ENCODE data around the gene STAT4.

Gene STAT4

DNA sequence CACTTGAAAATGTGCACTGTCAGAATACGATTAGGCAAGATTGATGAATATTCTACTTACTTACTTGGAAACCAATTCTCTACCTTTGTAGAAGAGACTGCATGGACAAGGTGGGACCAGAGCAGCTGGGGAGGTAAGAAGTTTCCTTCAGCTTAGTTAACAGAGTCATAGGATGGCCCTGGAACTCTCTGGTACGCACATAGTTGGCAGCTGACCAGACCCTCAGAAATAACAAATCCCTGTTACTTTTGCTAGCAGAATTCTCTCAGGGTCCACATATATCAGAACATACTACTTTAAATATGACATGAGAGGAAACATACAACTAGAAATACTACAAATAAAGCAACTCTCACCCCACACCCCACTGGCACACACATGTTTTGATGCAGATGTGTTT lies 112.1 kb downstream of the STAT4 start:
- no peak for DNase-seq

GRCh38 chr2:191038241-191038725 lies 112.5 kb downstream of the STAT4 start:
- DNase-seq: no peak

DNA sequence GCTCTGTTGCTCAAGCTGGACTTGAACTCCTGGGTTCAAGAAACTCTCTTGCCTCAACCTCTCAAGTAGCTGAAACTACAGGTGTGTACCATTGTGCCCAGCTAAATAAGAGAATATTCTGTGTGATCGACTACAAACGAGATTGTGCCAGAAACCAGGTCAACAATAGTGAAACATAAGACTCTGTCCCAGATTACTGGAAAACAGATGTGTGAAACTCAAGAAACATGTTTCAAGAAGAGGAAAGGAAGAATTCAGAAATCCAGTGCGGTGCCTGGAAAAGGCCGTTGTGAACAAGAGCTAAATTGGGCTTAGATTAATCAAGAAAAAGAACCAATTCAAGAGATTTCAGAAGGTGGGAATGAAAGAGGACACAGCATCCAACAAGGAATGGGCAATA lies 113.4 kb downstream of the STAT4 start:
- no peak for DNase-seq

DNA sequence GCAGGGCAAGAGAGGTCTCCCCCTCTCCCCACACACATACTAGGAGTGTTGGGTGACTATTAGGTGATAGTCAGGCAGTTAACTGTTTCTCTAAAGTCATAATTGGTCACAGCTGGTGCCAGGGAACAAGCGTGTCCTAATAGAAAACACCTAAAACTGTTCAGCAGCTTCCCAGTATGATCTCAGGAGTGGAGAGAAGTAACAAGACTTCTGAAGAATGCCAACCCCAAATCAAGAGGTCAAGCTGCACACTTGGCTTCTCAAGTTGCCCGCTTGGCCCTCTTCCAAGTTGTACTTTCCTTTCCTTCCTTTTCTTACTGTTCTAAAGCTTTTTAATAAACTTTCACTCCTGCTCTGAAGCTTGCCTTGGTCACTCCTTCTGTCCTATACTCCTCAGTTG lies 114.4 kb downstream of the STAT4 start:
- no peak for DNase-seq

- no peak for DNase-seq
Measured at GRCh38 chr2:191032588-191033429, 118.0 kb downstream of the STAT4 start.

GRCh38 chr2:191031256-191031655 lies 119.5 kb downstream of the STAT4 start:
- DNase-seq: no peak

DNA sequence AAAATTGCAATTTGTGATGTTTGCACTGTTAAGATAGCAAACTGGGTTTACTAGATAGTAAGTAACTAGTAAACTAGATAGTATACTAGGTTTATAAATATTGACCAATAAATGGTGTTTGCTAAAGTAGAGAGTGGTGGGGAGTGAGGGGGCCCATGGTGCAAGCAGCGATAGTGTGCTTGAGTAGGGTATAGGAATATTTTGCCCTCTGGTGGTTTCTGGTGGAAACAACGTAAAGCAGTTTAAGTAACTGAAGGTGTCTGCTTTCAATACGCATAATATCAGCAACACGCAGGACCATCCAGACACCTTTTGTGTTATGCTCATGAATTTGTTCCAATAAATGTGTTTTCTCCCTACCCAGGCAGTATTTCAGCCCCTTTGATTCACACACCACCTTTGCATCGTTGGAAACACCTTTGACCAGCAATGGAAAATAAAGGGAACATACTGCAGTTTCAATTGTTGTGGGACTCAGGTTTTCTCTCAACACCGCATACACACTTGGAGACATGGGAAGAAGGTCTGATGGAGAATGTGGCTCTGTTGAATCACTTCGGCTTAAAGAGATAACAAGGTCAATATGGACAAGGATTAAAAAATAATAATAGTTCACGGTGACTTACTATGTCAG lies 120.2 kb downstream of the STAT4 start:
- DNase-seq: peak; percentile 6 to 52

DNA sequence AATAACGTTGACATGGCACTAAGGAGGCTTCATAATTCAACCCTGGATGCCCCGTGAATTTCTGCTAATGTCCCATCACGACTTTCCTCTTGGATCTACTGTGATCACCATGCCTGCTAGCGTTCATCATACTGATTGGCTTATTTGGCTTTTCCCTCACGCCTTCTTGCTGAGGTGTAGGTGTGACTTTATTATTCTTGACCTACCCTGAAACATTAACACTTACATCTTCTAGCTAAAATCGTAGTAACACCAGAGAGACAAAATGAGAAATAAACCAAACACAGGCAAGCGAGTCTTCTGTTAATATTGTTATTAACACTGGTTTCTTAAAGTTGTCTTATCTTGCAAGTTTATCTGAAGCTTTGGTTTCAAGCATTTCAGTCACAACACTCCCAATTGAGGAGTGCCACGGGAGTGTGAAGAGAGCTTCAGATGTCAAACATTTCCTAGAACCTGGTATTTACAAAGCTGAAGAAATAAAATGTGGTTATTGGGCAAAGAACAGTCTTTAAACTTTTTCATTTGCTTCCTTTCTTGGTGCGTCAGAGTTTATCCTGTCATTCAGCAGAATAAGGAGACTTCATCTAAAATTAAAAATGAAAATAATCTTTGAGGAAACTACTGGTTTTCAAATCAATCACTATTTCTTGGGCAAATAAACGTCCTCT lies 121.4 kb downstream of the STAT4 start:
- no peak for DNase-seq

DNA sequence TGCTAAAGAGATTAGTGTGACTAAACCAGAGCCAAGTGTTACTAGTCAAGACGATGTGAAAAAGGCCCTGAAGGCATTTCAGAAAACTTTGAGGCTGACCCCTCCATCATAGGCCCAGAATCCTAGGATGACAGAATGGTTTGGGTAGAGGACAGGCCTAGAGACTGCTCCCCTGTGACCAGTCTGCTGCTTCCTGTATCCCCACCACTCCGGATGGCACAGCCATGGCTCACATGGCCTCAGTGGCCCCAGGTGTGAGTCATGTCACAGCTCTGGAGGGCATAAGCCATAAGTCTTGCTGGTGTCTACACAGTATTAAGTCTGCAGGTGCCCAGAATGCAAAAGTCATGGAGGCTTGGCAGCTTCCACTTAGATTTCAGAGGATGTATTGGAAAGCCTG lies 124.4 kb downstream of the STAT4 start:
- no peak for DNase-seq

DNA sequence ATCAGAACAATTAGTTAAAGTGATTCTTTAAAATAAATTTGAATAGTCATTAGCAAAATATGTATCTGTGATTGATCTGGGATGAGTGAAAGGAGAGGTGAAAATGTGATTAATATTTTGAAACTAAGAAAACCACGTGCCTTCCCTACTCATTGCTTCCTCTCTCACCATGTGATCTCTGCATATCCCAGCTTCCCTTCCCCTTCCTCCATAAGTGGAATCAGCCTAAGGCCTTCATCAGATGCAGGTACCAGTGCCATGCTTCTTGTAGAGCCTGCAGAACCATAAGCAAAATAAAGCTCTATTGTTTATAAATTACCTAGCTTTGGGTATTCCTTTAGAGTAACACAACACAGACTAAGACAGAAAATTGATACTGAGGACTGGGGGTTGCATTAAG lies 125.7 kb downstream of the STAT4 start:
- no peak for DNase-seq

GRCh38 chr2:191023235-191023679 lies 127.5 kb downstream of the STAT4 start:
- DNase-seq: no peak

- peak in 1 of 2 experiments; percentile 24 for DNase-seq
Measured at GRCh38 chr2:191020742-191021381, 129.9 kb downstream of the STAT4 start.

DNA sequence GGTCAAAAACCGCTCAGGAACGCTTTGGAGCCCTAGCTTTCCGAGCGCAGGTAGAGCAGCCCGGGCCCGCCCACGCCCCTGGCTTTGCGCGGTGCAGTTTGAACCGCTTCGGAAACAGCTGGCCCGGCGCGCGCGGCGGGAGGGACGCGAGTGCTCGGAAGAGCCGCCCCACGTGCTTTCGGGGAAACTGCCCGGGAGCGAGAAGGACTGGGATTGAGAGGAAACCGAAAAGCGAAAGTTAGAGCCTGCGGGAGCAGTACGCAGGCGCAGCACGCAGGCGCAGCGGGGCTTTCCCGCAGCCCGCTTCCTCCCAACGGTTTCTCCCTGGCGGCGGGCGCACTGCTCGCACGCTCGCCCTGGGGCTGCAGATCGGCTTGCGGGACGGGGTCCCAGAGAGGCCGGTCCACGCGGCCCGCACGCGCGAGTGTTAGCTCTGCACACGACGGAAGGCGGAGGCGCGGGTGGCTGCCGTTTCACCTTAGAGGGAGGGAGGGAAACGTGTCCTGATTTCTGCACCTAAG lies 130.5 kb downstream of the STAT4 start:
- DNase-seq: peak; percentile 83 to 94

GRCh38 chr2:191019376-191019775 lies 131.4 kb downstream of the STAT4 start:
- DNase-seq: no peak

GRCh38 chr2:191018643-191019119 lies 132.1 kb downstream of the STAT4 start:
- DNase-seq: no peak

- DNase-seq: no peak
Measured at GRCh38 chr2:191018048-191018447, 132.7 kb downstream of the STAT4 start.

DNA sequence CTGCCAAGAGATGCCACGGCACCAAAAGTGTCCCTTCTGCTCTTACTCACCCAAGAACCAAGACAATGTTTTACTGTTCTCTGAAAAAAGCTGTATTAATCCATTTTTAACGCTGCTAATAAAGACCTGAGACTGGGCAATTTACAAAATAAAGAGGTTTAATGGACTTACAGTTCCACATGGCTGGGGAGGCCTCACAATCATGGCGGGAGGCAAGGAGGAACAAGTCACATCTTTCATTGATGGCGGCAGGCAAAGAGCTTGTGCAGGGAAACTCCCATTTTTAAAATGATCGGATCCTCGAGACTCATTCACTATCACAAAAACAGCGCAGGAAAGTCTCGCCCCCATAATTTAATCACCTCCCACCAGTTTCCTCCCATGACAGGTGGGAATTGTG lies 135.0 kb downstream of the STAT4 start:
- no peak for DNase-seq

DNA sequence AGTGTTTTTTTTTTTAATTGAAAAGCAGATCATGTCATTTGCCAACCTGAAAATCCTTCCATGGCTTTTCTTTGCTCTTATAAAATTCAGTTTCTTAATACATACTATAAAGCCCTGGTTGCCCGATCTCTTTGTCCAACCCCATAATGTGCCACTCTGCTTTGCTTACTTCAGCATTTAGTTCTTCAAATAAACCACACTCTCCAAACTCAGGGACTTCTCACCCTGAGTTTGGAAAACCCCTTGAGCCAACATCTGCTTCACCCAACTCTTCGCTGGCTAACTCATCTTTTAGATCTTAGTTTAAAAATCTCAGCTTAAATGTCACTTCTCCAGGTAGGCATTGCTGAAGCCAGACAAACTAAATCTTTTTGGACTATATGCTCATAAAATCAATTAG lies 135.6 kb downstream of the STAT4 start:
- no peak for DNase-seq

DNA sequence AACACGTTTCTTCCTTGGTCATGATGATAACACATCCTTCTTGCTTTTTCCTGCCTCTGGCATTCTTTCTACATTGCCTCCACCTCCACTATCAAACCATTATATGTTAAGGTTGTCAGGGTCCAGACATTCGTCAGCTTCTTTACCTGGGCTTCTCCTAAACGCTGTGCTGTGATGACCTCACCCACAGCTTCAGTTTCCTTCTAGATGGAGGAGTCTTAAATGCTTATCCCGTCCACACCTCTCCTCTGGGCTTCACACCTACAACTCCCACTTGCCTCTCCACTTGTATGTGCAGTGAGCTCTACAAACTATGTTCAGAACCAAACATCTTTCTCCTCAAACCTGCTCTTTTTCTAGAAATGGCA lies 136.2 kb downstream of the STAT4 start:
- no peak for DNase-seq

DNA sequence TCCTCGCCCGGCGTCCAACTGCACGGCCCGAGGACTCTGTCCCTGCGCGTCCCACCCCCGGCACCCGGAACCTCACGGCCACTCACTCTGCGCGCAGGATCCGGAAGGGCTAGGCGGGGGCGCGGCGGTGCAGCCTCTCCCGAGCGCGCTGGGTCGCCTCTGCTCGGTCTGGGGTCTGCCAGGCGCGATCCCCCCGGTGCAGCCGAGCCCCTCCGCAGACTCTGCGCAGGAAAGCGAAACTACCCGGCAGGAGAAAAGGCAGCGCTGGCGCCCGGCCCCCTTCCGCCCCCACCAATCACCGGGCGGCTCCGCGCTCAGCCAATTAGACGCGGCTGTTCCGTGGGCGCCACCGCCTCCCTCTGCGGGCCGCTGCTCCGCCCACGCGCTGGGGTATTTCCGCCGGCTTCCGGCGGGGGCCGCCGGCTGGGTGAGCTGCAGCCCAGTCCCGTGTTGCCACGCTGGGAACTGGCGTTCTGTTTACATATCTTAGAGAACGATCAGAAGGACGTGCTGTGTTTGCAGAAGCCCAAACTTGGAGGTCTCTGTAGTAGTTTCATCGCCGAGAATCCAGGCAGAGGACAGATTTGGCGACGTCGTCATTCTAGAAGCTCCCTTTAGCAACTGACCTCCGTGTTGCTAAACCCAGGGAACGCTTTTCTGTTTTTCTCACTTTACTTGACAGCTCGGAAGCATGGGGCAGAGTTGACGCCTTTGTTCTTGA lies 136.7 kb downstream of the STAT4 start, which contains the start of gene STAT1:
TSS of gene STAT1 (minus strand) at position 240 of the 721 bp plus-strand sequence. CDS start 4,168 bp downstream, outside the sequence.
- DNase-seq: peak; percentile 77 to 88

- DNase-seq: peak; percentile 70 to 73
Measured at GRCh38 chr2:191013682-191013931, 137.2 kb downstream of the STAT4 start.

Measured in NCI-H524 (cell line).